ENCODE data around the gene PRSS21. TPM values are rescaled to one million over a fixed set of nuclear protein-coding genes. Genes with fewer than 3 reads are reported as not detected.

The PRSS21 gene, protein sequence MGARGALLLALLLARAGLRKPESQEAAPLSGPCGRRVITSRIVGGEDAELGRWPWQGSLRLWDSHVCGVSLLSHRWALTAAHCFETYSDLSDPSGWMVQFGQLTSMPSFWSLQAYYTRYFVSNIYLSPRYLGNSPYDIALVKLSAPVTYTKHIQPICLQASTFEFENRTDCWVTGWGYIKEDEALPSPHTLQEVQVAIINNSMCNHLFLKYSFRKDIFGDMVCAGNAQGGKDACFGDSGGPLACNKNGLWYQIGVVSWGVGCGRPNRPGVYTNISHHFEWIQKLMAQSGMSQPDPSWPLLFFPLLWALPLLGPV
- total RNA-seq (2022; extraction: Qiagen RNA extraction), result 0.14 to 0.35 TPM in 2 of 5 replicates, not detected in the others

DNA sequence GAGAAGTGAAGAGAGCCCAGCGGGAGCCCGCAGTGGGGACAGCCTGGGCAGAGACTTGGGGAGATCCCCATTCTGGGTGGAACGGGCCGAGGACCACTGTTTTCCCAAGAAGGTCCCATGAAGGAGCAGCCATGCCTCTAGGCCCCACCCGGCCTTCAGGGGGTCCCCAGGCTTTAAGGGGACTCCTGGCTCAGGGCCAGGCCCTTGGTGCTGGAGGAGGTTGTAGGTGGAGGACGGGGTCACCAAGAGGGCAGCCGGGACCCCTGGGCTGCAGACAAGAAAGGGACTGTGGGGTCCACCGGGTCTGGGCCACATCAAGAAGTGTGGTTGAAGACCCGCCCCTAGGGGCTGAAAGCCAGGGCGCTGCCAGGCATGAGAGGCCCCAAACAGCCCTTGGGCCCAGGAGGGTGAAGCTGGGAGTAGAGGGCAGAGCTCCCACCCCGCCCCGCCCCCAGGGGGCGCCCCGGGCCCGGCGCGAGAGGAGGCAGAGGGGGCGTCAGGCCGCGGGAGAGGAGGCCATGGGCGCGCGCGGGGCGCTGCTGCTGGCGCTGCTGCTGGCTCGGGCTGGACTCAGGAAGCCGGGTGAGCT lies at the start of gene PRSS21:
PRSS21 (plus strand) TSS at position 487 of the 589 bp plus-strand sequence; CDS start at position 519, 32 bp downstream.

DNA sequence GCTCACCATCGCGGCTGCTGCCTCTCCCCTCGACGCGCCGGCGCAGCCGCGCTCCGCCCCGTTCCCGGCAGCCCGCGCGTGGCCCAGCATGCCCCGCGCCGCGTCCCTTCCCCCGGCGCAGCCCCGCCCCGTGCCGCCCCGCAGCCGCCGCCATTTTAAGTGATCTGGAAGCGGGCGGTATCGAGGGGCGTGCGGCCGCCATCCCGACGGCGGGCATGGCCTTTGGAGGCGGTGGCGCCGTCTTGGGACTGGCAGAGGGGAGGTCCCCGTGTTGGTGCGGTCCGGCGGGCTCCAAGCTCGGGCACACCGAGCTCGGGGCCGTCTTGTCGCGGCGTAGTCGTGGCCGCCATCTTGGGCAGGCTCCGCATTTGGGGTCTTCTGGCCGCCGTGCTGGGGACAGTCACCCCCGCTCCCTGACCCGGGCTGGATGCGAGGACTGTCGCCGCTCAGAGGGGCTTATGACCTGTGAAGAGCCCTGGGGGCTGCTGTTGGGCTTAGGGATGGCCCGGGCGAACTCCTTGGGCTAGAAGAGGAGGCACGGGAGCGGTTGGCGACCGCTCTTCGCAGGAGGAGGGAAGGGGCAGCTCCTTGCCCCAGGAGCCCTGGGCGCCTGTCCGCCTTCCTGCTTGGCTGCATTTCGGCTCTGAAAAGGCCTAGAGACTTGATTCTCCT lies 39.7 kb upstream of the PRSS21 start, which contains the start of gene ELOB:
ELOB (minus strand) TSS at position 50 of the 672 bp plus-strand sequence; CDS start at position 9, 41 bp downstream.

DNA sequence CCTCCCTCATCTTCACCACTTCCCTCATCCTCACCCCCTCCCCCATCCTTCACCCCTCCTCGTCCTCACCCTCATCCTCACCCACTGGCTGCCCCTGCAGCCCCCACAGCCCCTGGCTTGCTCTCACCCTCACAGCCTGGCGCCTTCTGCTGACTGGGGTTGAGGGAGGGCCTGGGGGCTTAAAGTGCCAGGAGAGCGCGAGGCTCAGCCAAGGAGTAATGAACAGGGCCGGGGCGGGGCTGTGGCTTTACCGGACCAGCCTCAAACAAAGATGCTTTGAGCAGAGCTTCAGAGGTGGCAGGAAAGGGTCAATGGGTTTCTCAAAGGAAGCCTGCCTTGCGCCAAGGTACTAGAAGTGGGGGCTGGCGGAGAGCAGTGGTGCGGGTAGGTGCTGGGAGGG lies 29.6 kb upstream of the PRSS21 start, which contains the start of gene PRSS33:
PRSS33 (minus strand) TSS at position 155 of the 400 bp plus-strand sequence. CDS start 1,013 bp downstream, outside the sequence.

DNA sequence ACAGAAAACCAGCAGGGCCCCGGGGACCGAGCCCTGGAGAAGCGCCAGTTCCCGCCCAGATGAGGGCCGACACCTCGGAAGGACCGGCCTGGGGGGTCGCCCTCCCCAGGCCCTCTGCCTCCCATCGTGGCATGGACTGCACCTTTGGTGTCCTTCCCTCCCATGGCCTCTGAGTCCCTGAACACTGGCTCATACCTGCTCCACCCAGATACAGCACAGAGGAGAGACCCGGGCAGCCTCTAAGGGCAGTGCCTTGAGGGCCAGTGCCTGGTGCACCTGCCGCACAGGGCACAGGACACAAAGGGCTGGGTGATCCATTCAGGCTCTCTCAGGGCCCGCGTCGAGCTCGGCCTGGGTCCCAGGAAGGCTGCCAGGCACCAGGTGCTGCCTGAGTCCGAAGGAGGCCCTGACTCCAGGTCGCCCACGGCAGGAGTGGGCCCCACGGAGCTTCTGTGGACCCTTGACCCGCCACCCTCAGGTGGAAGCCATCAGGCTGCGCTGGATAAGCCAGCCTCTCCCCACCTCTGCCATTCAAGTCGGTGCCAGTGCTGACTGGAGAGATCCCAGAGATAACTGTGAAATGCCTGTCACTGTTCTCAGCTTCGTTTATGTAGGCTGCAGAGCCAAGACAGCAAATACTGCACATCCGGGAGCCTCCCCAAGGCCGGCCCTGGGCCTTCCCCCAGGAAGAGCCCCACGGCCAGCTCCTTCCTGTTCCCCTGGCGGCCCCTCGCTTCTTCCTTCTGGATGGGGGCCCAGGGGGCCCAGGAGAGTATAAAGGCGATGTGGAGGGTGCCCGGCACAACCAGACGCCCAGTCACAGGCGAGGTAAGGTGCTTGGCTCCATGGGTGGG lies 12.7 kb downstream of the PRSS21 start, which contains the start of gene ZG16B:
ZG16B (plus strand) TSS at position 803 of the 854 bp plus-strand sequence. CDS start 139 bp downstream, outside the sequence.

DNA sequence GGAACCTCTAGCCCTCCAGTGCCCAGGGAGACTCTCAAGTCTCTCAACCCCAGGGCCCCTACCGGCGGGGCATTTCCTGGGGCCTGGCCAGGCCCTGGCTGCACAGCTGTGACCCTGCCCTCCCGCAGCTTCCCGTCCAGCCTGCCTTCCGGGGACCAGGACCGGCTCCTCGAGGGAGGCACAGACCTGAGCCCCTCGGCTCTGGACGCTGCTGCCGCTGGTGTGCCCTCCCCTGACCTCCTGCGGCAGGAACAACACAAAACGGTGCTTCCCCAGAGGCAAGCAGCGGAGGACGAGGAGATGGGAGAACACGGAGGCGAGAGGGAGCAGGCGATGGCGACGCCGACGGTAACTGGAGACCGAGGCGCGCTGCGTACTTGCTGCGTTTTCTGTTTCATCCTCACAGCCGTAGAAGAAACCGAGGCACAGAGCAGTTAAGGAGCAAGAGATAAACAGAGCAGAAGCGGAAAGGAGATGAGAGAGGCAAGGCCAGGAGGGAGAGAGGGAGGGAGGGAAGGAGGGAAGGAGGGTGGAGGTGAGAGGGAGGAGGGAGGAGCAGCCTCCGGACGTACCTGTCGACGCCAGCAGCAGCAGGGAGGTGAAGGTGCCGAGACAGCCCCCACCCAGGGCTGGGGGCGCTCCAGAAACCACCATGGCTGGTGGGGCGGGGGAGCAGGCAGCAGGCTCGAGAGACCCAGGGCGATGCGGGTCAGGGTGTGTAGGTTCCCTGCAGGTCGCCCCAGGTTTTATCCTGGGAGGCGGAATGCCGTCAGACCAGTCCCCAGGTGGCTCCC lies 40.6 kb downstream of the PRSS21 start, which contains the start of gene PRSS22:
PRSS22 (minus strand) TSS at position 720 of the 794 bp plus-strand sequence; CDS start at position 654, 66 bp downstream.

Other genes with a start within 250 kb of the PRSS21 start
- 34.8 to 46.0 TPM (median 43.1 TPM) in 5 replicates for gene KCTD5, start 134.7 kb upstream of the PRSS21 start, total RNA-seq (2022; extraction: Qiagen RNA extraction)
- gene PRSS27, start 97.0 kb upstream of the PRSS21 start, total RNA-seq (2022; extraction: Qiagen RNA extraction), result 0.89 to 1.7 TPM (median 1.5 TPM) in 5 replicates
- gene SRRM2, start 64.6 kb upstream of the PRSS21 start, total RNA-seq (2022; extraction: Qiagen RNA extraction), result 298 to 435 TPM (median 394 TPM) in 5 replicates
- 441 to 526 TPM (median 493 TPM) in 5 replicates for gene ELOB, start 40.0 kb upstream of the PRSS21 start, total RNA-seq (2022; extraction: Qiagen RNA extraction)
- gene PRSS33, start 29.7 kb upstream of the PRSS21 start, total RNA-seq (2022; extraction: Qiagen RNA extraction), result not detected in 5 replicates
- gene PRSS41, start 18.8 kb upstream of the PRSS21 start, total RNA-seq (2022; extraction: Qiagen RNA extraction), result not detected in 5 replicates
- gene ZG16B, start 13.1 kb downstream of the PRSS21 start, total RNA-seq (2022; extraction: Qiagen RNA extraction), result 0.74 to 1.2 TPM (median 0.82 TPM) in 5 replicates
- gene PRSS22, start 40.9 kb downstream of the PRSS21 start, total RNA-seq (2022; extraction: Qiagen RNA extraction), result 1.2 to 2.8 TPM (median 2.4 TPM) in 5 replicates
- gene FLYWCH2, start 66.0 kb downstream of the PRSS21 start, total RNA-seq (2022; extraction: Qiagen RNA extraction), result 47.2 to 60.5 TPM (median 56.0 TPM) in 5 replicates
- gene FLYWCH1, start 94.7 kb downstream of the PRSS21 start, total RNA-seq (2022; extraction: Qiagen RNA extraction), result 18.4 to 33.4 TPM (median 28.8 TPM) in 5 replicates
- gene KREMEN2, start 147.0 kb downstream of the PRSS21 start, total RNA-seq (2022; extraction: Qiagen RNA extraction), result 0.74 to 2.4 TPM (median 2.2 TPM) in 5 replicates
- 29.3 to 49.0 TPM (median 45.3 TPM) in 5 replicates for gene PAQR4, start 152.1 kb downstream of the PRSS21 start, total RNA-seq (2022; extraction: Qiagen RNA extraction)
- 58.3 to 101 TPM (median 92.1 TPM) in 5 replicates for gene PKMYT1, start 163.2 kb downstream of the PRSS21 start, total RNA-seq (2022; extraction: Qiagen RNA extraction)
- gene CLDN9, start 195.7 kb downstream of the PRSS21 start, total RNA-seq (2022; extraction: Qiagen RNA extraction), result 0.30 to 0.52 TPM (median 0.35 TPM) in 5 replicates
- 0.30 to 0.53 TPM (median 0.35 TPM) in 5 replicates for gene CLDN6, start 200.9 kb downstream of the PRSS21 start, total RNA-seq (2022; extraction: Qiagen RNA extraction)
- gene TNFRSF12A, start 203.1 kb downstream of the PRSS21 start, total RNA-seq (2022; extraction: Qiagen RNA extraction), result 461 to 723 TPM (median 621 TPM) in 5 replicates
- gene HCFC1R1, start 206.7 kb downstream of the PRSS21 start, total RNA-seq (2022; extraction: Qiagen RNA extraction), result 204 to 258 TPM (median 252 TPM) in 5 replicates
- gene THOC6, start 206.8 kb downstream of the PRSS21 start, total RNA-seq (2022; extraction: Qiagen RNA extraction), result 24.3 to 39.1 TPM (median 34.7 TPM) in 5 replicates
- gene BICDL2, start 219.7 kb downstream of the PRSS21 start, total RNA-seq (2022; extraction: Qiagen RNA extraction), result not detected in 5 replicates
- gene MMP25, start 229.3 kb downstream of the PRSS21 start, total RNA-seq (2022; extraction: Qiagen RNA extraction), result 0.52 to 1.0 TPM (median 0.90 TPM) in 5 replicates
- gene IL32, start 248.4 kb downstream of the PRSS21 start, total RNA-seq (2022; extraction: Qiagen RNA extraction), result 22.4 to 40.0 TPM (median 27.1 TPM) in 5 replicates

Data from A549 treated with CORT108297 at 1 μM for 4 hours (cell line).